ENCODE data around the gene PAM16.

- TF ChIP-seq POLR2A (IDR thresholded peaks at IDR 0.05), result peak; percentile 14 to 98 (median 90)
- no peak for TF ChIP-seq CTCF (IDR thresholded peaks at IDR 0.05)
- TF ChIP-seq EP300 (IDR thresholded peaks at IDR 0.05), result peak in 1 of 4 donors; percentile 45
- TF ChIP-seq POLR2AphosphoS5 (IDR thresholded peaks at IDR 0.05), result peak; percentile 77 to 98
Measured at GRCh38 chr16:4371357-4372000, 20.4 kb upstream of the PAM16 start, which contains the start of gene VASN.
